ENCODE data around the gene KDM1A.
"Not testable (repeated sequence)": the region's sequence is repeated elsewhere in the genome, so short reads cannot be mapped to it uniquely, and the experiment has no call there.

- TF ChIP-seq CTCF (optimal IDR thresholded peaks at IDR 0.05 in 1 of 3, IDR thresholded peaks at IDR 0.05 in 1 of 3, conservative IDR thresholded peaks at IDR 0.05 in 1 of 3; ENCODE audit: extremely low read depth in 1 of 3, insufficient read depth in 2 of 3, low read length in 3 of 3); EZH2 (IDR thresholded peaks at IDR 0.05; ENCODE audit: low read length): not testable (repeated sequence)
Observed at GRCh38 chr1:22993220-22993795, 26.0 kb upstream of the KDM1A start.
